Measurements from ENCODE around the gene MMP28.

Gene MMP28

DNA sequence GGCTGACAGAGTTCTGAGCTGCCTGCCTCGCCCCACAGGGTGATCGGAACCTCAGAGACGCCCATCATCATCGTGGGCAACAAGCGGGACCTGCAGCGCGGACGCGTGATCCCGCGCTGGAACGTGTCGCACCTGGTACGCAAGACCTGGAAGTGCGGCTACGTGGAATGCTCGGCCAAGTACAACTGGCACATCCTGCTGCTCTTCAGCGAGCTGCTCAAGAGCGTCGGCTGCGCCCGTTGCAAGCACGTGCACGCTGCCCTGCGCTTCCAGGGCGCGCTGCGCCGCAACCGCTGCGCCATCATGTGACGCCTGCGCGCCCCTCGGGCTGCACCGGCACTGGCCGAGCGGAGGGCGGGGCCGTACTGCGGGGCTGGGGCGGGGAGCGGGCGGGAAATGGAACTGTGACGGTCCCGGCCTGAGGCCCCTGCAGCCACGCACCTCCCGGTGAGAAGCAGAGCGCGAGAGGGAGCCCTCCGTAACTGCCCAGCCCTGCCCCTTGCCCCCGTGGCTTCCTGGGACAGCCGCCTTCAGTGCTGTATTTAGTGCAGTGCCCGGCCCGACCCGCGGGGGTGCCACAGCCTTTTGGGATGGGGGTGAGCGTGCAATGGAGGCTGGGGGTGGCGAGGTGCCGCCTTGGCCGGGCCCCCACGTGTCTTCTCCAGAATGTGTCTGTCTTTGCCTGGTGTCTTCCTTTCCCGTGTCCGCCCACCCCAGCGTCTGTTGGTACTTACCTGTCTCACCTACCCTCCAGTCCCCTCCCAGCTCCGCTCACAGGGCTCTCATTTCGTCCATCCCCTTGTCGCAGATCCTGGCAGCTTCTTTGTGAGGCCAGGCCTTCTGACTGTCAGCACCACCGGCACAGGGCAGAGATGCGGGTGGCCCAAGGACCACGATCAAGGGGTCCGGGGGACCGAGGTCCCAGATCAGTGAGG is 54.2 kb downstream of the MMP28 start:
- no peak for DNase-seq

DNA sequence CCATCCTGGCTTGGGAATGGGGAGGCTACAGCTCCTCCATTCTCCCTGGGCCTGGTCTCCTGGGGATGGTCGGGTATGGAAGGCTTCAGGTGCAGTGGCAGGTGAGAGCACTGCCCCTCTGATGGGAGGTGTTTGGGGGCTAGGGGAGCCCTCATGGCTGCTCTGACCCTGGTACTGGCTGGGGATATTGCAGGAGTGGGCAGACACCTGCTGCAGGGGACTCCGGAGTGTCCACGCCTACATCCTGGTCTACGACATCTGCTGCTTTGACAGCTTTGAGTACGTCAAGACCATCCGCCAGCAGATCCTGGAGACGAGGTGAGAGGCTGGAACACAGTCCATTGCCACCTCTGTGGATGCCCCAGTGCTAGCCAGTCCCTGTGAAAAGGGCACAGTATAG is 55.2 kb downstream of the MMP28 start:
- DNase-seq: no peak

- no peak for DNase-seq
These were observed 56.8 kb downstream of the MMP28 start for GRCh38 chr17:35738519-35739133.

DNA sequence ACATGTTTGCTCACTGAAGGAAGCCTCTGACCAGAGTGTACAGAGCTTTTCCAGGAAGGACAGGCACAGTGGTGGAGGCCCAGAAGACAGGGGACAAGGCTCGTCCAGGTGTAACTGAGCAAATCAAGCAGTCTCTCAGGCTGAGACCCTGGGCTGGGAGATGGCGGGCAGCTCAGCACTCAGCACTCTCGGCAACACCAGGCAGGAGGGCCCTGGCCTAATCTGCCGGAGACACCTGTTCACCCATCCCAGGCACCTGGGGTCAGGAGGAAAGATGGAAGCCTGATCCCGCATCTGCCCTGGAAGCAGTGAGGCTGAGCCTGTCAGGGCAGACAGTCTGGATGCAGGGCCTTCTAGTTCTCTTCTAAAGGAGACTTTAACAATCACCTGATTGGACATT is 59.2 kb downstream of the MMP28 start:
- no peak for DNase-seq

- DNase-seq: no peak
These were observed 60.2 kb downstream of the MMP28 start for GRCh38 chr17:35735036-35735805.

GRCh38 chr17:35734396-35734795 is 61.0 kb downstream of the MMP28 start:
- no peak for DNase-seq

- DNase-seq: no peak
These were observed 62.1 kb downstream of the MMP28 start for GRCh38 chr17:35733366-35733765.

DNA sequence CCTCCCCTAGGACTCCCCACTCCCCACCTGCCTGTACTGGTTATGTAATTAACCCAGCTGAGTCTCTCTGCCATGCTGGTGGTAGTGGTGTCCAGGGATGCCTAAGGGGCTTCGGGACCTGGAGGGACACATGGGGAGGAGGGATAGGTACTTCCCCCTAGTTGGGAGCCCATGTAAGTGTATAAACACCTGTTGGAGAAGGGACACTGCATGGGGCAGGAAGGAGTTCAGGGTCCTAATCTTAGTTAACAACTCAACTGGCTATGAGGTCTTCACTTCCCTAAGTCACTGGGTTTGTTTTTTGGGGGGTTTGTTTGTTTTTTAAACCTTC is 62.7 kb downstream of the MMP28 start:
- DNase-seq: no peak

DNA sequence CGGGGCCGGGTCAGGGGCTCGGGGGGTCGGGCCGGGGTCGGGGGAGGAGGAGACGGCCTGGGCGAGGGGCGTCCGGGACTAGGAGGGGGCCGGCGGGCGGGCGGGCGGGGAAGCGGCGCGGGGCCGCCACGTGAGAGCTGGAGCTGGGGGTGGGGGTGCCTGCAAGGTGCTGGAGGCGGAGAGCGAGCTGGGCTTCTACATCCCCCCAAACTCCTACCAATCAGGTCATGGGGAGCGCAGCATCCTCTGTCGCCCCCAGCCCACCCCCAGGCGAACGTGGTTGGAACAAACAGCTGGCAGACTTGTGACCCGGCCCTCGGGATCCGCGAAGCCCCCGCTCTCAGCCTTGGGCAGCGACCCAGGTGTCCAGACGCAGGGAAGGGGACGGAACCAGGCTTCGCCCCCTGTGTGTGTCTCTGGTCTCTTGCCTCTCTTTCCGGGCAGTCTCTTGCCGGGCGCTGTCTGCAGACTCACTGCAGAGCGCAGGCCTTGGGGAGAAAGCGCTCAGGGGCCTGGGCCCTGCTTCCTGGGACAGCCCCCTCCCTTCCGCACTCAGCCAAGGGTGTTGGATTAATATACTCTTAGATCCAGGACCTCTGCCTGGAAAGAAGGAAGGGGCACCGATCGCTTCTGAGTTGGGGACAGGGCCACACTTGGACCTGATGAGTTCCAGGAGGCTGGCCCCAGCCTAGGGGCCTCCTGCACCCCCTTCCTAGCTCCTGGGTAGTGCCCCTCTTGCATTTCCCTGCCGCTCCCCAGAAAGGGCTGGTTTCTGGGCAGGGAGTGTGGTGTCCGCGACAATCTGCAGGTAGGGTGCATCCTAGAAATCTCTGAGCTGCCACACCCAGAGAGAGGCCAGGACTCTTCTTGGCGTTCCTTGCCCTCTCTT is 63.3 kb downstream of the MMP28 start:
- no peak for DNase-seq

GRCh38 chr17:35731239-35731916 is 64.1 kb downstream of the MMP28 start, which contains the start of gene RASL10B:
Gene RASL10B (plus strand): TSS chr17:35731639. CDS start chr17:35735185, 3,546 bp downstream.
- DNase-seq: no peak

GRCh38 chr17:35730400-35731005 is 64.9 kb downstream of the MMP28 start:
- DNase-seq: no peak

DNA sequence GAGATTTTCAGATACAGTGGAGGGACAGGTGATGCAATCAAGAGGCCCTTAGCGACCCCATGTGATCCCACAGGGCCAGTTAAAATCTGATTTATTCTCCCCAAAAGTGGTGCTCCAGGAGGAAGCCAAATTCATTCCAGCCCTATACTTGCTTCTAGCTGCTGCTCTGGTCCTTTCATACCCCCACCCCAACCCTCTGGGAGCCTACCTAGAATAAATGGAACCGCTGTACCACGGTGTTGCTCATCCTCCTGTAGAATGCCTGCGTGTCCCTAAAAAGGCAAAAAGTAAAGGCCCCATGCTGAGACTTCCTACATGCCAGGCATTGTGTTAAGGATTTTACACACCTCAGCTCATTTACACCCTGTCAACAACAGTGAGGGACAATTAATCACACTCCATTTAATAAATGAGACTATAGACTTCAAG is 66.0 kb downstream of the MMP28 start:
- DNase-seq: no peak

DNA sequence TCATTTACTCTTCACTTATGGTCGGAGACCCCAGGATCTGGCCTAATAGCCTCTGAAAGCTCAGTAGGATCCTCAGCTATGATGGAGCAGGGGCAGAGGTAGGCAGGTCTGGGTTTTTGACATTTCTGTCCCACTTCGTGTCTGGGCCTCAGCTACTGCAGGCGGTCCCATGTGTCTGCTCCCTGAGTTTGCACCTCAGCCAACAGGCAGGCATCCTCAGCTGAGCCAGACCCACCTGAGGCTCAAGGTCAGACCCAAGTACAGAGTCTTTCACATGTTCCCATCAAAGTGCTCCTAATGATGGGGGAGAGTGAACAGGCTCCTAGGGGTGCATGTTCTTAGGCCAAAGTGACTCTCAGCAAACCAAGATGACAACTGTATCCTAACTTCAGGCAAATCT is 66.9 kb downstream of the MMP28 start:
- no peak for DNase-seq

DNA sequence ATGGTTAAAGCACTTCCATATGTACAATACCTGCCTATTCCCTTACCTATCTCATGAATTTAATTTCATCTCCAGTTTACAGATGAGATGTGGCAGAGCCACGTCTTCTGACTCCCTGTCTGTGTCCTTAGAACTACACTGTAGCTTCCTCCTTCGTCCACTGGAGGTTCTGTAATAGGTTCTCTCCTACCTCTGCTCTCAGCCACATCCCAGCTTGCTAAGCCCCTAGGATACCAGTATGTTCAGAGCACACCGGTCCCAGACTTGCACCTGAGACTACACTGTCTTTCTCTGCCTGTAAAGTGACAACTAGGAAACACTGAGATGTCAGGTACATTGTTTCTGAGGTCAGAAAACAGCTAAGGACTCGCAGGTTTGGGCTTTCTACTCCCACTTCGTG is 67.8 kb downstream of the MMP28 start:
- no peak for DNase-seq

GRCh38 chr17:35726953-35727460 is 68.4 kb downstream of the MMP28 start:
- DNase-seq: no peak

DNA sequence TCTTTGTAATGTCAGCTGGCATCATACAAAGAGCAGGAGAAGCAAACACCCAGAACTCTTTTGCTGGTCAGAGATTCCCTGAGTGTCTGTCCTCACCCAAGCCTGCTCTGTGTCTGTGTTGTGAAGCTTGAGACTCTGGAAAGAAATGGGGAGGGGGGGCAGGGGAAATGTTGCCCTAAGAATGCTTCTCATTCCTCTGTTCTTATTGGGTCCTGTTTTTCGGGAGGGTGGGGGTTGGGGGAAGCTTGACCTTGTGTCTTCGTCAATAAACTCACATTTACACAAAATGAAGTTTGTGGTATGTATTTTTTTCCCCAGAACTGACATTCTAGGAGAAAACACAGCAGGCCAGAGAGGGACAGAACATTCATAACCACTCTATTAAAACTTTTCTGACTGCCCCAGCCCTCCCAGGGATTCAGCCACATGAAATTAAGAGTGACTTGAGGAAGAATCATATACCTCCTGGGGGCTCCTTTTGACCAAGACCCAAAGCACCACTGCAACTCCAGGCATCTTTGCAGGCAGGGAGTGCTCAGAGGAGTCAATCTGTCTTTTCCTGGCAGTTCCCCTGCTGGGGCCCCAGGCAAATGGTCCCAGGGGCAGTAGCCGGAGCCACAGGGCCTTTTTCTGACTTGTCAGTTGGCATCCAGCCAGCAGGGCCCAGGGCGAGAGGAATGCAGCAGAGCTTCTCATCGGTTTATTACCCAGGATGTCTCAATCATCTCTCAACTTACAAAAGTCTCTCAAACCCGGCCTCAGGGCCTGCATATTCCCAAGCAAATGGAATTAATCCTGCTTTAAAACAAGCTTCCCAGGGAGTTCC is 69.1 kb downstream of the MMP28 start:
- DNase-seq: no peak

GRCh38 chr17:35725802-35726126 is 69.7 kb downstream of the MMP28 start:
- DNase-seq: no peak

- no peak for DNase-seq
These were observed 70.4 kb downstream of the MMP28 start for GRCh38 chr17:35725058-35725457.

DNA sequence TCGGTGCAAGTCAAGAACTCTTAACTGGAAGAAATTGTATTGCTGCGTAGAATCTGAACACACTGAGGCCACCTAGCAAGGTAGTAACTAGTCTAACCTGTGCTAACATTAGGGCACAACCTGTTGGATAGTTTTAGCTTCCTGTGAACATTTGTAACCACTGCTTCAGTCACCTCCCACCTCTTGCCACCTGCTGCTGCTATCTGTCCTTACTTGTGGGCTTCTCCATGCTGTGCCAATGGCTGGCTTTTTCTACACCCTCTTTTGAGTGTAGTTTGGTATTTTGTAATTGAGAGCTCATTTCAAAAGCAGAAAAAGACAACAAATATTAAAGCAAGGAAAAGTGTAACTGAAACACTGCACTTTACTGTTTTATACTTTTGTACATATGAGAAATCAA is 71.7 kb downstream of the MMP28 start:
- no peak for DNase-seq

DNA sequence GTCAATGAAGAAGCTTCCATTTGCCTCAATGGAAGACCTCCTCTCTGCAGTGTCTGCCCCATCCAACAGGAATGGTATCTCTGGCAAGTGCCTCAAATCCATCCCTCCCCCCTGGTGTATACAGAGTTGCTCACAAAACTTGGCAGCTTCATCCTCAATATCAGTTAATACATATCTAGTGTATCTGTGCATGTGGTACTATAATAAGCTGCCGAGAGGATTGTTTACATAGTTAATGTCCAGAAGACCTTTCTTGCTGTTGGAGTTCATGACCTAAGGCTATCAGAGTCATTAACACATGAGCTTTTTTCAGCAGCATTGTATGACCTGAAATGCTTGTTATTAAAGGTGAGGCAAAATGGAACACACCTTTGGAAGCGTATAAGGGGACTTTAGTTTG is 78.0 kb downstream of the MMP28 start:
- DNase-seq: no peak
